Measurements from ENCODE around the gene PMIS2.

PMIS2 gene

GRCh38 chr19:35556846-35557538, 29.0 kb upstream of the PMIS2 start:
- DNase-seq, result no peak

- no peak for DNase-seq
These were observed 28.2 kb upstream of the PMIS2 start for GRCh38 chr19:35557539-35558399.

- DNase-seq, result no peak
These were observed 27.3 kb upstream of the PMIS2 start for GRCh38 chr19:35558400-35559280.

GRCh38 chr19:35559281-35559659, 26.7 kb upstream of the PMIS2 start:
- no peak for DNase-seq

- no peak for DNase-seq
These were observed 26.2 kb upstream of the PMIS2 start for GRCh38 chr19:35559781-35560180.

GRCh38 chr19:35560271-35560670, 25.7 kb upstream of the PMIS2 start:
- DNase-seq, result no peak

- DNase-seq, result no peak
These were observed 25.3 kb upstream of the PMIS2 start for GRCh38 chr19:35560677-35561076.

- no peak for DNase-seq
These were observed 24.5 kb upstream of the PMIS2 start for GRCh38 chr19:35561436-35561835.

- no peak for DNase-seq
These were observed 23.6 kb upstream of the PMIS2 start for GRCh38 chr19:35562336-35562735.

GRCh38 chr19:35562776-35563175, 23.2 kb upstream of the PMIS2 start:
- no peak for DNase-seq

GRCh38 chr19:35563207-35563829, 22.7 kb upstream of the PMIS2 start, which contains the start of gene ATP4A:
Gene ATP4A (minus strand): TSS chr19:35563658. CDS start chr19:35563629, 29 bp downstream.
- DNase-seq, result no peak

- no peak for DNase-seq
These were observed 20.7 kb upstream of the PMIS2 start for GRCh38 chr19:35565016-35565856.

GRCh38 chr19:35566738-35567137, 19.2 kb upstream of the PMIS2 start:
- DNase-seq, result no peak

- no peak for DNase-seq
These were observed 16.6 kb upstream of the PMIS2 start for GRCh38 chr19:35569281-35569781.

GRCh38 chr19:35571406-35571965, 14.5 kb upstream of the PMIS2 start:
- no peak for DNase-seq

- no peak for DNase-seq
These were observed 8.1 kb upstream of the PMIS2 start for GRCh38 chr19:35577918-35578317.

- DNase-seq, result no peak
These were observed 7.3 kb upstream of the PMIS2 start for GRCh38 chr19:35578707-35579106.

- DNase-seq, result no peak
These were observed 3.2 kb upstream of the PMIS2 start for GRCh38 chr19:35582760-35583159.

- DNase-seq, result no peak
These were observed 1.3 kb downstream of the PMIS2 start for GRCh38 chr19:35587321-35587720.

- DNase-seq, result no peak
These were observed 4.9 kb downstream of the PMIS2 start for GRCh38 chr19:35590875-35591274.

GRCh38 chr19:35592226-35592625, 6.3 kb downstream of the PMIS2 start:
- DNase-seq, result no peak
